ENCODE measurements around the gene NCOA7.
"Not testable (repeated sequence)": the region's sequence is repeated elsewhere in the genome, so short reads cannot be mapped to it uniquely, and the experiment has no call there.

Gene NCOA7

GRCh38 chr6:125843593-125843992 lies 52.8 kb downstream of the NCOA7 start:
- Histone ChIP-seq H3K4me2 (ENCODE audit: insufficient read depth, low read length) (no peak overlapping the region), H3K9ac (ENCODE audit: low read depth, low read length) (no peak overlapping the region), H4K20me1 (ENCODE audit: insufficient read depth, low read length) (peaks cover 3% of the 10 kb centered on the region; the same call in 1 of the 2 replicates), H3K27me3 (ENCODE audit: insufficient read depth, low read length, poor library complexity) (no peaks in the 10 kb centered on the region), H3K4me1 (ENCODE audit: insufficient read depth, low read length) (no peaks in the 10 kb centered on the region), H2AFZ (ENCODE audit: low read depth, low read length) (no peak overlapping the region), H3K27ac (ENCODE audit: low read length) (no peak overlapping the region), H3K4me3 (ENCODE audit: low read depth in 1 of 2, low read length in 2 of 2) (no peak overlapping the region), H3K36me3 (ENCODE audit: insufficient read depth, low read length) (no peaks in the 10 kb centered on the region), H3K79me2 (ENCODE audit: insufficient read depth, low read length) (peaks cover 3% of the 10 kb centered on the region; the same call in 1 of the 2 replicates), H3K9me3 (ENCODE audit: insufficient read depth, low read length, severe bottlenecking) (no peaks in the 10 kb centered on the region)
- ATAC-seq (ENCODE audit: insufficient read depth, low read depth) (no peak), DNase-seq (no peak)
- TF ChIP-seq CTCF (IDR thresholded peaks at IDR 0.05; ENCODE audit: borderline replicate concordance, extremely low read depth, low read length, poor library complexity, severe bottlenecking) (no peak), EZH2 (IDR thresholded peaks at IDR 0.05; ENCODE audit: borderline replicate concordance, low read depth, low read length, severe bottlenecking) (no peak)

- TF ChIP-seq EZH2 (IDR thresholded peaks at IDR 0.05; ENCODE audit: borderline replicate concordance, low read depth, low read length, severe bottlenecking) (no peak), CTCF (IDR thresholded peaks at IDR 0.05; ENCODE audit: borderline replicate concordance, extremely low read depth, low read length, poor library complexity, severe bottlenecking) (no peak)
Observed at GRCh38 chr6:125844989-125845388, 54.2 kb downstream of the NCOA7 start.

GRCh38 chr6:125846292-125847024 lies 55.7 kb downstream of the NCOA7 start:
- ATAC-seq (ENCODE audit: insufficient read depth, low read depth) = no peak
- Histone ChIP-seq H4K20me1 (ENCODE audit: insufficient read depth, low read length) (peaks cover 3% of the 10 kb centered on the region; the same call in 1 of the 2 replicates), H3K27ac (ENCODE audit: low read length) (no peak overlapping the region)

More at GRCh38 chr6:125844989-125845388, 54.2 kb downstream of the NCOA7 start:
- DNase-seq (no peak), ATAC-seq (ENCODE audit: insufficient read depth, low read depth) (no peak)
- Histone ChIP-seq H4K20me1 (ENCODE audit: insufficient read depth, low read length) (peaks cover 3% of the 10 kb centered on the region; the same call in 1 of the 2 replicates), H3K27me3 (ENCODE audit: insufficient read depth, low read length, poor library complexity) (no peaks in the 10 kb centered on the region), H3K36me3 (ENCODE audit: insufficient read depth, low read length) (no peaks in the 10 kb centered on the region), H3K27ac (ENCODE audit: low read length) (no peak overlapping the region), H3K4me2 (ENCODE audit: insufficient read depth, low read length) (no peak overlapping the region), H3K79me2 (ENCODE audit: insufficient read depth, low read length) (0 out of 2 replicates have a peak, but pooled peaks cover 2% of the 10 kb centered on the region), H3K9ac (ENCODE audit: low read depth, low read length) (no peak overlapping the region), H2AFZ (ENCODE audit: low read depth, low read length) (no peak overlapping the region), H3K4me3 (ENCODE audit: low read depth in 1 of 2, low read length in 2 of 2) (no peak overlapping the region), H3K4me1 (ENCODE audit: insufficient read depth, low read length) (no peaks in the 10 kb centered on the region), H3K9me3 (ENCODE audit: insufficient read depth, low read length, severe bottlenecking) (no peaks in the 10 kb centered on the region)

GRCh38 chr6:125848286-125848685 lies 57.5 kb downstream of the NCOA7 start:
- not testable (repeated sequence) for H2AFZ ChIP-seq (ENCODE audit: low read depth, low read length); H3K4me3 ChIP-seq (ENCODE audit: low read depth in 1 of 2, low read length in 2 of 2); H3K27me3 ChIP-seq (ENCODE audit: insufficient read depth, low read length, poor library complexity); H3K4me2 ChIP-seq (ENCODE audit: insufficient read depth, low read length); H3K9ac ChIP-seq (ENCODE audit: low read depth, low read length); H3K9me3 ChIP-seq (ENCODE audit: insufficient read depth, low read length, severe bottlenecking); H3K79me2 ChIP-seq (ENCODE audit: insufficient read depth, low read length); ATAC-seq (ENCODE audit: insufficient read depth, low read depth); H3K27ac ChIP-seq (ENCODE audit: low read length); H3K36me3 ChIP-seq (ENCODE audit: insufficient read depth, low read length); H4K20me1 ChIP-seq (ENCODE audit: insufficient read depth, low read length); DNase-seq; H3K4me1 ChIP-seq (ENCODE audit: insufficient read depth, low read length)

More at GRCh38 chr6:125846292-125847024, 55.7 kb downstream of the NCOA7 start:
- H3K9me3 ChIP-seq (ENCODE audit: insufficient read depth, low read length, severe bottlenecking) = no peaks in the 10 kb centered on the region
- no peak overlapping the region for H2AFZ ChIP-seq (ENCODE audit: low read depth, low read length)
- H3K36me3 ChIP-seq (ENCODE audit: insufficient read depth, low read length) = no peaks in the 10 kb centered on the region
- no peak overlapping the region for H3K9ac ChIP-seq (ENCODE audit: low read depth, low read length)
- H3K4me3 ChIP-seq (ENCODE audit: low read depth in 1 of 2, low read length in 2 of 2) = no peak overlapping the region
- H3K79me2 ChIP-seq (ENCODE audit: insufficient read depth, low read length) = 0 out of 2 replicates have a peak, but pooled peaks cover 2% of the 10 kb centered on the region
- H3K4me2 ChIP-seq (ENCODE audit: insufficient read depth, low read length) = no peak overlapping the region
- DNase-seq = no peak
- TF ChIP-seq EZH2 (IDR thresholded peaks at IDR 0.05; ENCODE audit: borderline replicate concordance, low read depth, low read length, severe bottlenecking) (no peak), CTCF (IDR thresholded peaks at IDR 0.05; ENCODE audit: borderline replicate concordance, extremely low read depth, low read length, poor library complexity, severe bottlenecking) (no peak)
- no peaks in the 10 kb centered on the region for H3K4me1 ChIP-seq (ENCODE audit: insufficient read depth, low read length)
- H3K27me3 ChIP-seq (ENCODE audit: insufficient read depth, low read length, poor library complexity) = no peaks in the 10 kb centered on the region

Measured in DND-41 (cell line).